Adipocyte (in vitro differentiated cells): ENCODE results near the gene CRMP1.

Source experiments
- DNase-seq: peaks from one replicate; pipeline ENCODE4 v3.0.0-alpha.2; 2015; ENCODE audit warnings: low read depth
- H3K27me3 ChIP-seq: replicated peaks from 2 replicates; pipeline ENCODE4 v1.7.0; 2013; ENCODE audit warnings: mild to moderate bottlenecking, low read length, moderate library complexity; ENCODE audit not compliant: control insufficient read depth, insufficient read depth
- H3K36me3 ChIP-seq: 2 replicates; pipeline ENCODE4 v1.7.0; 2013; ENCODE audit warnings: low read length, mild to moderate bottlenecking, moderate library complexity; ENCODE audit not compliant: control insufficient read depth, insufficient read depth, severe bottlenecking
- H3K4me1 ChIP-seq: 2 replicates; pipeline ENCODE4 v1.7.0; 2013; ENCODE audit warnings: mild to moderate bottlenecking, low read length, moderate library complexity; ENCODE audit not compliant: control insufficient read depth, insufficient read depth
- H3K4me3 ChIP-seq: 2 replicates; pipeline ENCODE4 v1.7.0; 2013; ENCODE audit warnings: mild to moderate bottlenecking, low read length, moderate library complexity
- H3K9ac ChIP-seq: 2 replicates; pipeline ENCODE4 v1.7.0; 2013; ENCODE audit warnings: mild to moderate bottlenecking, low read length, moderate library complexity
- H3K9me3 ChIP-seq: 2 replicates; pipeline ENCODE4 v1.7.0; 2013; ENCODE audit warnings: mild to moderate bottlenecking, low read length, moderate library complexity; ENCODE audit not compliant: control insufficient read depth

The CRMP1 gene

DNA sequence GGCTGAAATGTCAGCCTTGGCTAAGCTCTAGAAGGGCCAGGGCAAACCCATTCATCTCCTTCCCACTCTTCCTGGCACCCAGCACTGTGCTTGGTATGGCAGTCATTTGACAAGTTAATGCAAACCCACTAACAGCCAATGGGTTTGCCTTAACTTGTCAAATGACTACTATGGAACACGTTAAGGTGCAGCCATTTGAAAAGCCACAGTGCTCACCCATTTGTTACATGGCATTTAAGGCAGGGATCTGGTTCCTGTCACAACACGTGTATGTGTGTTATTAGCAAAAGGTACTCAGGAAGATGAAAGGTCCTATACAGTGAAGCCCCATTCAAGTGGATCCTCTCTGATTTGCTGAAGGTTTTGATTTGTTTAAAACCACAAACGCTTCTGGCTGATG is 7.2 kb downstream of the CRMP1 start:
- DNase-seq, result no peak
- H3K27me3 ChIP-seq, result peaks cover 62% of the 10 kb centered on the region
- H3K4me1 ChIP-seq, result no peaks in the 10 kb centered on the region
- H3K4me3 ChIP-seq, result no peak overlapping the region
- H3K9me3 ChIP-seq, result peaks cover 8% of the 10 kb centered on the region
- H3K9ac ChIP-seq, result no peak overlapping the region
- no peaks in the 10 kb centered on the region for H3K36me3 ChIP-seq

DNA sequence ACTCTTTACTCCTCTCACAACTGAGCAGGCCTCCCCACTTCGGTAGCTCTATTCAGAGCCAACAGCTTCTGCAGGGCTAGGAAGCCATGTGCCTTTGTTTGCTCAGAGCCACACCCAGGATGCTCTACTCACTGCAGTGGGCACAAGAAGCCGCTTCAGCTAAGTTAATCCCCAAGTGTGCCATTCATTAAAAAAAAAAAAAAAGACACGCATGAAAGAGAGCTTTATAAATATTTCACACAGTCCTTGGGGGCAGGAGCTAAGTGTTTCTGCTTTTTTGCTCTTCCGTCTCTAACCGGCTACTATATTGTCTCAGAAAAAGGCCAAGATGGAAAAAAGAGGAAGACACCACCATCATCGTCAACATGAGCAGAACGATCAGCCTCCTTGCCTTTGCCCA is 8.1 kb downstream of the CRMP1 start:
- peaks cover 56% of the 10 kb centered on the region for H3K27me3 ChIP-seq
- DNase-seq, result no peak
- H3K9me3 ChIP-seq, result peaks cover 8% of the 10 kb centered on the region
- H3K4me3 ChIP-seq, result no peak overlapping the region
- no peaks in the 10 kb centered on the region for H3K36me3 ChIP-seq
- no peaks in the 10 kb centered on the region for H3K4me1 ChIP-seq
- no peak overlapping the region for H3K9ac ChIP-seq

GRCh38 chr4:5883916-5884315 is 9.0 kb downstream of the CRMP1 start:
- H3K9me3 ChIP-seq, result peaks cover 8% of the 10 kb centered on the region
- no peak for DNase-seq
- no peaks in the 10 kb centered on the region for H3K4me1 ChIP-seq

DNA sequence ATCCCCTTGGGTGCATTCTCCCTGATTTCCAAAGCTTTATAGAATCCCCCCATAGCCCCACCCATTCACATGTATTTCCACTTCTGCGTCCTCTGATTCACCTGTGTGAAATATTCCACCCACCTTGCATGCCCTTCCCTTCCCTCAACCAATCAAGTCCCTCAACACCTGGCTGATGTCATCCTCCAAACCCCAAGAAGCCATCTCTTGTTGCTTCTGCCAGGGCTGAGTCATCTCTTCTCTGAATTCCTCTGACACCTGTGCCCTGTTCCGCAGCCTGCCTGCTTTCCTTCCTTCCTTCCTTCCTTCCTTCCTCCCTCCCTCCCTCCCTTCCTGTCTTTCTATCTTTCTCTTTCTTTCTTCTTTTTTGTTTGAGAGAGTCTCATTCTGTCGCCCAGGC is 9.9 kb downstream of the CRMP1 start:
- H3K4me3 ChIP-seq, result no peak overlapping the region
- no peaks in the 10 kb centered on the region for H3K36me3 ChIP-seq
- no peaks in the 10 kb centered on the region for H3K4me1 ChIP-seq
- no peak for DNase-seq
- peaks cover 56% of the 10 kb centered on the region for H3K27me3 ChIP-seq
- H3K9ac ChIP-seq, result no peak overlapping the region
- H3K9me3 ChIP-seq, result peaks cover 8% of the 10 kb centered on the region

More at GRCh38 chr4:5883916-5884315, 9.0 kb downstream of the CRMP1 start:
- no peak overlapping the region for H3K4me3 ChIP-seq
- H3K9ac ChIP-seq, result no peak overlapping the region
- peaks cover 49% of the 10 kb centered on the region for H3K27me3 ChIP-seq
- no peaks in the 10 kb centered on the region for H3K36me3 ChIP-seq

DNA sequence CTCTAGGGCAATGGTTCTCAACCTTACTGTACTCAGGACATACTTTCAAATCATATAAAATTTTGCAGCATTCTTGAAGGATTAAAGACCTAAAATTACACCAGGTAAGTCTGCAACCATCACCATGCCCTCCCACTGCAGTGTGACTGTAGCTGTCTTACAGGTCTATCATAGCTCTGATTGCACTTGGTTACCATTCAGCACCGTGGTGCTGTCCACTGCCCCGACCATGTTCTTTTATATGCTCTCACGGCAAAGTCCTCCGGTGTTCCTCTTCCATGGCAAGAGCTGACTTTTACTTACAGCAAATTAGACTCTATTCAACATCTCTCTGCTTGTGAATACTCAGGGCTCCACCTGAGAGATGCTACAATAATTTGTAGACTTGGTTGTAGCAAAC is 11.5 kb downstream of the CRMP1 start:
- Histone ChIP-seq H3K36me3 (no peaks in the 10 kb centered on the region), H3K9me3 (peaks cover 8% of the 10 kb centered on the region), H3K9ac (no peak overlapping the region), H3K4me1 (no peaks in the 10 kb centered on the region), H3K4me3 (no peak overlapping the region), H3K27me3 (peaks cover 58% of the 10 kb centered on the region)
- DNase-seq, result no peak

DNA sequence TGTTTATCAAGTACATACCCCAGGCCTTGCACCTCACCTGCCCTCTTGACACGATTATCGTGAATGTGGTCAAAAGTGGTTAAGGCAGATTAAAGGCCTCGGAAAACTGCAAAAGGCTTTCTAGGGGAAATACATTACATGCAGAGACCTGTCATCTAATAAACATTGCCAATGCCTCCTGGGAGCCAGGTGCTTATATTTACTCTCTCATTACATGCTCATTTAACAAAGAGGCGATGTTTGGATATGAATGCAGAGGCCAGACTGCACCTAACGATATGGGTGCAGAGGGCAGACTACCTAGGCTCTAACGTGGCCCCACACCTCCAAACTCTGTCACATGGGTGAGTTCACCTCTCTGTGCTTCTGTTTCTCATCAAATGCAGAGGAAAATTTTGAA is 14.5 kb downstream of the CRMP1 start:
- Histone ChIP-seq H3K9me3 (peaks cover 8% of the 10 kb centered on the region), H3K4me1 (no peaks in the 10 kb centered on the region), H3K4me3 (no peak overlapping the region), H3K9ac (no peak overlapping the region), H3K36me3 (no peaks in the 10 kb centered on the region), H3K27me3 (peaks cover 53% of the 10 kb centered on the region)
- DNase-seq, result no peak

GRCh38 chr4:5877392-5877791 is 15.5 kb downstream of the CRMP1 start:
- no peaks in the 10 kb centered on the region for H3K4me1 ChIP-seq
- DNase-seq, result no peak
- H3K9me3 ChIP-seq, result peaks cover 8% of the 10 kb centered on the region
- peaks cover 57% of the 10 kb centered on the region for H3K27me3 ChIP-seq
- no peak overlapping the region for H3K4me3 ChIP-seq
- H3K9ac ChIP-seq, result no peak overlapping the region
- H3K36me3 ChIP-seq, result no peaks in the 10 kb centered on the region

GRCh38 chr4:5874811-5875449 is 18.0 kb downstream of the CRMP1 start:
- Histone ChIP-seq H3K9ac (no peak overlapping the region), H3K27me3 (peaks cover 45% of the 10 kb centered on the region), H3K9me3 (no peaks in the 10 kb centered on the region), H3K36me3 (no peaks in the 10 kb centered on the region), H3K4me3 (no peak overlapping the region), H3K4me1 (no peaks in the 10 kb centered on the region)
- DNase-seq, result peak; percentile 34

DNA sequence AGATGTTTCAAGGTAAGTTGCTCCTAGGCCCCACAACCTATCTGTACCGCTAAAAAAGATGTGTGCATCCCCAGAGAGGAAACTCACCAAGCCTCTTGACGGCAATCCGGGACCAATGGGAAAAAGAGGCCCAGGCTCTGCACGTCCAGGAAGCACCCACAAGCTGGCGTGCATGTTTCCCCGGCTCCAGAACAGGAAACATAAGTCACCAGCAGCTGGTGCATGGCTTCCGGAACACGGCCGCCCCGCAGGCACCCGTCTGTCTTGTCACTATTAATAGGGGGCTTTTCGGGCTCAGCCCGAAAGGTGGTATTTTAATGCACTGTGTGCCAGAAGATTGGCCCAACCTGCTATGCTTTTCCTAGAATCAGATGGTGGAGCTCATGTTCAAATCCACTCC is 22.2 kb downstream of the CRMP1 start:
- Histone ChIP-seq H3K9ac (no peak overlapping the region), H3K9me3 (no peaks in the 10 kb centered on the region), H3K36me3 (no peaks in the 10 kb centered on the region), H3K27me3 (peaks cover 43% of the 10 kb centered on the region), H3K4me3 (no peak overlapping the region), H3K4me1 (no peaks in the 10 kb centered on the region)
- DNase-seq, result no peak

DNA sequence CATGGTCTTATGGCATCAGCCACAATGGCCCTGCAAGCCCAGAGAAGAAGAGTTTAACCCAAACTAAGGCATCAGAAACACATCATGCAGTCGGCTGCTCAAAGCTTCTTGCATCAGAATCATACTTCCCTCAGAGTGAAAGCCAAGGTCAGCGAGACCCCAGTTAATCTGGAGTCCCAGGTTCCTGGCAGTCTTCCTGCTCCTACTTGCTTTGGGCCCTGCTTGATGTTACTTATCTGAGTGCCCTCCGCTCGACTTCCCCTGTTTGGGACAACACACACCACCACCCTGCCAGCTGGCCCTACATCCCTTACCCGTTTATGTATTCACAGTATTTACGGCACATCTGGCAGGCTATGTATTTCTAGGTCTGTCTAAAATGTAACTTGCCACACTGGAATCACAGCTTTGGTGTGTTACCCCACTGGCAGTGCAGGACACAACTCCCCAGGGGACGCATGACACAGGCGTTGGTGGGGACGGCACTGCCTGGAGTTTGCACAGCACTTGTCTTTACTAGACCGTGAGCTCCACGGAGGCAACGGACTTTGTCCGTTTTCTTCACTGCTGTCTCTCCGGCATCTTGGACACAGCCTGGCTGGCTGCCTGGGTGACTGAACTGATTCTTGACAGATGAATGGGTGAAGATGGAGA is 22.8 kb downstream of the CRMP1 start:
- Histone ChIP-seq H3K9ac (no peak overlapping the region), H3K36me3 (no peaks in the 10 kb centered on the region), H3K4me1 (no peaks in the 10 kb centered on the region), H3K9me3 (no peaks in the 10 kb centered on the region), H3K4me3 (no peak overlapping the region), H3K27me3 (peaks cover 43% of the 10 kb centered on the region)
- DNase-seq, result no peak

- Histone ChIP-seq H3K36me3 (no peaks in the 10 kb centered on the region), H3K4me1 (peaks cover 6% of the 10 kb centered on the region), H3K9me3 (no peaks in the 10 kb centered on the region), H3K27me3 (peaks cover 44% of the 10 kb centered on the region), H3K9ac (no peak overlapping the region), H3K4me3 (no peak overlapping the region)
- no peak for DNase-seq
Observed at GRCh38 chr4:5867866-5868265, 25.0 kb downstream of the CRMP1 start.
